ENCODE measurements around the gene SVEP1. TPM values are rescaled to one million over a fixed set of nuclear protein-coding genes. Genes with fewer than 3 reads are reported as not detected.

The SVEP1 gene
- polyA plus RNA-seq, 3 donors = under 0.01 TPM; not detected in 2

- peaks cover 0 to 10% (median 6%) of the 10 kb centered on the region in 7 donors for H3K9me3 Mint-ChIP-seq
- no peak overlapping the region for H3K9ac ChIP-seq (ENCODE audit: insufficient read depth, low read length, poor library complexity, severe bottlenecking)
- no peak overlapping the region for H3K4me3 Mint-ChIP-seq
- H3K4me3 ChIP-seq (replicated peaks in 1 of 3; ENCODE audit: low read depth in 2 of 3, low read length in 3 of 3) = no peak overlapping the region
- H3K4me2 ChIP-seq (replicated peaks; ENCODE audit: extremely low read depth, low read length, poor library complexity, severe bottlenecking) = no peak overlapping the region
- no peaks in the 10 kb centered on the region for H3K36me3 ChIP-seq (replicated peaks in 1 of 2; ENCODE audit: control insufficient read depth in 1 of 2, insufficient read depth in 2 of 2, low read length in 2 of 2)
- no peak overlapping the region for H3K27ac ChIP-seq (ENCODE audit: low read depth in 1 of 2, low read length in 2 of 2)
- H3K9me3 ChIP-seq (replicated peaks in 1 of 2; ENCODE audit: control insufficient read depth in 1 of 2, insufficient read depth in 1 of 2, low read length in 2 of 2) = no peaks in the 10 kb centered on the region
- H4K20me1 ChIP-seq (ENCODE audit: insufficient read depth, low read length) = no peaks in the 10 kb centered on the region
- H3K27ac Mint-ChIP-seq = no peak overlapping the region
- peaks cover 0 to 2% of the 10 kb centered on the region in 2 donors for H3K27me3 ChIP-seq (ENCODE audit: control insufficient read depth in 2 of 2, insufficient read depth in 2 of 2, low read length in 2 of 2)
- H2AFZ ChIP-seq (ENCODE audit: insufficient read depth, low read depth, low read length, poor library complexity, severe bottlenecking) = no peak overlapping the region
- 57% methylated on average over 2 of the region's 3 CpGs for WGBS (ENCODE audit: insufficient coverage)
- no peaks in the 10 kb centered on the region for H3K4me1 ChIP-seq (ENCODE audit: control insufficient read depth in 1 of 2, insufficient read depth in 2 of 2, low read length in 2 of 2)
- no peak for TF ChIP-seq CTCF (IDR thresholded peaks at IDR 0.05)
- no peaks in the 10 kb centered on the region for H3K36me3 Mint-ChIP-seq
- H3K27me3 Mint-ChIP-seq (ENCODE audit: low read depth in 3 of 3) = peaks cover 0 to 12% (median 0%) of the 10 kb centered on the region in 3 donors
- no peaks in the 10 kb centered on the region for H3K79me2 ChIP-seq (ENCODE audit: insufficient read depth, low read length)
- H3K4me1 Mint-ChIP-seq = peaks cover 2% of the 10 kb centered on the region
- no peak for DNase-seq
- intact Hi-C loops (cut with micrococcal nuclease) = no loop called here
Observed at GRCh38 chr9:110443146-110443865, 136.2 kb downstream of the SVEP1 start.

GRCh38 chr9:110440796-110441195 lies 138.7 kb downstream of the SVEP1 start:
- H3K4me1 ChIP-seq (ENCODE audit: control insufficient read depth in 1 of 2, insufficient read depth in 2 of 2, low read length in 2 of 2) = no peaks in the 10 kb centered on the region
- Mint-ChIP-seq H3K27ac (no peak overlapping the region), H3K36me3 (no peaks in the 10 kb centered on the region), H3K9me3 (peaks cover 0 to 5% (median 2%) of the 10 kb centered on the region in 7 donors), H3K4me1 (no peaks in the 10 kb centered on the region), H3K4me3 (no peak overlapping the region), H3K27me3 (ENCODE audit: low read depth in 3 of 3) (peaks cover 0 to 11% (median 0%) of the 10 kb centered on the region in 3 donors)
- H3K4me2 ChIP-seq (replicated peaks; ENCODE audit: extremely low read depth, low read length, poor library complexity, severe bottlenecking) = no peak overlapping the region
- DNase-seq = no peak
- no peak overlapping the region for H3K27ac ChIP-seq (ENCODE audit: low read depth in 1 of 2, low read length in 2 of 2)
- no peaks in the 10 kb centered on the region for H3K9me3 ChIP-seq (replicated peaks in 1 of 2; ENCODE audit: control insufficient read depth in 1 of 2, insufficient read depth in 1 of 2, low read length in 2 of 2)
- H3K4me3 ChIP-seq (replicated peaks in 1 of 3; ENCODE audit: low read depth in 2 of 3, low read length in 3 of 3) = no peak overlapping the region
- no CpG with 5 or more reads among the region's 3 CpGs for WGBS (ENCODE audit: insufficient coverage)
- peaks cover 2 to 3% of the 10 kb centered on the region in 2 donors for H3K27me3 ChIP-seq (ENCODE audit: control insufficient read depth in 2 of 2, insufficient read depth in 2 of 2, low read length in 2 of 2)
- no peaks in the 10 kb centered on the region for H3K79me2 ChIP-seq (ENCODE audit: insufficient read depth, low read length)
- no peak overlapping the region for H3K9ac ChIP-seq (ENCODE audit: insufficient read depth, low read length, poor library complexity, severe bottlenecking)
- H2AFZ ChIP-seq (ENCODE audit: insufficient read depth, low read depth, low read length, poor library complexity, severe bottlenecking) = no peak overlapping the region
- no peak for TF ChIP-seq CTCF (IDR thresholded peaks at IDR 0.05)
- no peaks in the 10 kb centered on the region for H3K36me3 ChIP-seq (replicated peaks in 1 of 2; ENCODE audit: control insufficient read depth in 1 of 2, insufficient read depth in 2 of 2, low read length in 2 of 2)
- intact Hi-C loops (cut with micrococcal nuclease) = no loop called here
- H4K20me1 ChIP-seq (ENCODE audit: insufficient read depth, low read length) = no peaks in the 10 kb centered on the region

Data from CD14-positive monocyte (primary cell).